ENCODE results near the gene ATP6V0C.

Gene ATP6V0C

DNA sequence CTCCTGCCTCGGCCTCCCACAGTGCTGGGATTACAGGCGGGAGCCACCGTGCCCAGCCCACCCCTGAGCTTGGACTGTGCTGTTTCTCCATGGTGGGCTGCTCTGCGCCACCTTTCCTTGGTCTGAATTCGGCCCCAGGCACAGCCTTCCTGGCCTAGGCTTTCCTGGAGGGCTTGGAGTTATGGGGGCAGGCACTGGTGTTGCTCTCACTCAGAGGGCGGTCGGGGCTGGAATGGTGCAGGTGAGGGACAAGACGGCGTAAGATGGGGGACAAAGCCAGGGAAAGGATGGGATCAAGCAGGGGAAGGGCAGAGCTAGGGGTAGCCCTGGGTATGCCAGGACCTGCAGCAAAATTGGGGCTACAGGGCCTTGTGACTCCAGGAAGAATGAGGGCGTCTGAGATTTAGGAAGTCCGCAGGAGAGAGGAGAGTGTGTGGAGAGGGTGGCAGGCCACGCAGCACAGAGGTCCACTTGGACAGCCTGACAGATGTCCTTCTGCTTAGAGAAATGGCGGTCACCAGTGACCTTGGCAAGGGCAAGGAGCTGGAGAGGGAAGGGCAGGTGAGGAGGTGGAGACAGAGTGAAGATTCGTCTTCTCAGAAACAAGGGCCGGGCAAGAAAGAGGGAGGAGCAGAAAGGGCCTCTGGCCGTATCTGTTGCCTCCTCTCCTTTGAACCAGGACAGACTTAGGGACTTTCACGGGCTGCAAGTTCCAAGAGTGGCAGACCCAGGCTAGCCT lies 1.6 kb upstream of the ATP6V0C start:
- Histone ChIP-seq H3K4me3 (ENCODE audit: low read depth in 1 of 2, low read length in 2 of 2) (no peak overlapping the region), H3K9ac (ENCODE audit: low read depth in 1 of 2, low read length in 2 of 2) (no peak overlapping the region), H3K9me3 (ENCODE audit: control insufficient read depth in 1 of 2, low read length in 2 of 2) (no peaks in the 10 kb centered on the region), H3K27me3 (ENCODE audit: control insufficient read depth in 1 of 2, insufficient read depth in 2 of 2, low read length in 2 of 2) (no peaks in the 10 kb centered on the region), H3K4me1 (ENCODE audit: control insufficient read depth in 1 of 2, insufficient read depth in 2 of 2, low read length in 2 of 2) (peaks cover 30 to 40% of the 10 kb centered on the region in 2 donors), H3K27ac (ENCODE audit: low read depth, low read length) (no peak overlapping the region), H3K36me3 (ENCODE audit: control insufficient read depth in 1 of 2, insufficient read depth in 2 of 2, low read length in 2 of 2) (peaks cover 0 to 3% of the 10 kb centered on the region in 2 donors)

DNA sequence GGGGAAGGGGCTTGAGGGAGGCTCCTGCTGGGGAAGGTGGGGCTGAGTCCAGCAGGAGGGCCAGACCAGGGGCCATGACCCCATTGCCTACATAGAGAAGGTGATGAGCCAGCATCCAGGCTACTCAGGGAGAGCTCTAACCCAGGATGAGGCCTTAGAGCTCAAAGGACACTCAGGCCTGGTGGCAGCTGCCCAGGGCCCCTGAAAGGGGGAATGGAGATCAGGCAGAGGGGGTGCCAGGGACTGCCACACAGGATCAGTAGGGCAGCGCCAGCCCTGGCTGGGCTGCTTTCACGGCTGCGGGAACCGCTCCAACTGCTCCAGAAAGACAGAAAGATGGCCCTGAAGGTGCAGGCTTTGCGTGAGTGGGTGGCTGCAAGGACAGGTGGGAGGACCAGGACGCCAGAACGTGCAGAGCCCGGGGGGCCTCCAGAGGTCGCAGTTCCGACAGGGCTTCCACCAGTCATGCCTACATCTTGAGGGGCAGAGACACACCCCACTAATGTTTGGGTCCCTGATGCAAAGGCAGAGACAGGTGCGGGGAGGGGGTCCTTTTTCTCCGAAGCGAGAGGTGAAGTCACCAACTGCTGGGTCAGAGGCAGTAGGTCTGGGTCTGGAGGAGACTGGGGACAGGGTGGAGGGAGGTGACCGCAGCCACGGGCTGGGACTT lies 882 bp upstream of the ATP6V0C start:
- H3K4me3 ChIP-seq (ENCODE audit: low read depth in 1 of 2, low read length in 2 of 2) = peak overlapping the region; percentile 34 to 51
- H3K27ac ChIP-seq (ENCODE audit: low read depth, low read length) = peak overlapping the region; percentile 98
- peak overlapping the region; percentile 4 to 98 for H3K9ac ChIP-seq (ENCODE audit: low read depth in 1 of 2, low read length in 2 of 2)
- no peaks in the 10 kb centered on the region for H3K9me3 ChIP-seq (ENCODE audit: control insufficient read depth in 1 of 2, low read length in 2 of 2)
- no peaks in the 10 kb centered on the region for H3K27me3 ChIP-seq (ENCODE audit: control insufficient read depth in 1 of 2, insufficient read depth in 2 of 2, low read length in 2 of 2)
- H3K4me1 ChIP-seq (ENCODE audit: control insufficient read depth in 1 of 2, insufficient read depth in 2 of 2, low read length in 2 of 2) = peaks cover 37 to 44% of the 10 kb centered on the region in 2 donors
- H3K36me3 ChIP-seq (ENCODE audit: control insufficient read depth in 1 of 2, insufficient read depth in 2 of 2, low read length in 2 of 2) = peaks cover 0 to 3% of the 10 kb centered on the region in 2 donors

DNA sequence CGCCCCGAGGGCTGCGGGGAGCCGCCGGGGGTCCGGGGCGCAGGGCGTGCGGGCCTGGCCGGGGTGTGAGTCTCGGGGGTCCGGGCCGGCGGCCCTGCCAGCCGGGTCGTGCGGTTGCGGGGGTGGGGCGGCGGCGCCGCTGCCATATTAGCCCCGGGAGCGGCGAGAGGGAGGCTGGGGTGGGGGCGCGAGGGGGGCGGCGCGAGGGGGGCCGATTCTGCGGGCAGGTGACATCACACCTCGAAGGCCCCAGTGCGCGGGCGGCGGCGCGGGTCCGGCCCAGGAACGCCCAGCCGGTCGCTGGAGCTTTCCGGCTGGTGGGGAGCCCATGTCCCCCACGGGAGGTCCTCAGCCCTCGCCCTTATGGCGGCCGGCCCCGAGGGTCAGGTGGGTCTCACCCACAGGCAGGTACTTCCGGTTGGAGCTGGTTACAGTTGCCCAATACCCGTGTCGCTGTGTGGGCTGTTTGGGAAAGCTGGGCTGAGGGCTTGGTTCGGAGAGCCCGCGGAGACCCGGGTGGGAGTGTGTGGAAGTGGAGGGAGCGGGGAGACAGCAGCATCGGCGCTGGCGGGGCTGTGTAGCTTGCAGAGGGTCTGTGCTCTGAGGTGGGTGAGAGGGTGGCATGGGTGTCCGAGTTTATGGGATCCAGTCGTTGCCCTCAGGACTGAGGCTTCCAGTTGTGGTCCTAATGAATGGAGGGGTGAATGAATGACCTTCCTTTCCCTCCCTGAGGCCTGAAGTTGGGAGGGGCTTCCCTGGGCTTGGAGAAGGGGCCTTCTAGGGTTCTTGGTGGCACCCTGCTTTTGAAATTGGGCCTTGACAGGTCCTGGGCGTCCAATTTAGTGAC lies 804 bp downstream of the ATP6V0C start:
- no peaks in the 10 kb centered on the region for H3K9me3 ChIP-seq (ENCODE audit: control insufficient read depth in 1 of 2, low read length in 2 of 2)
- H3K4me3 ChIP-seq (ENCODE audit: low read depth in 1 of 2, low read length in 2 of 2) = peak overlapping the region; percentile 86 to 92
- H3K27ac ChIP-seq (ENCODE audit: low read depth, low read length) = peak overlapping the region; percentile 98
- peaks cover 53 to 61% of the 10 kb centered on the region in 2 donors for H3K4me1 ChIP-seq (ENCODE audit: control insufficient read depth in 1 of 2, insufficient read depth in 2 of 2, low read length in 2 of 2)
- H3K36me3 ChIP-seq (ENCODE audit: control insufficient read depth in 1 of 2, insufficient read depth in 2 of 2, low read length in 2 of 2) = peaks cover 0 to 11% of the 10 kb centered on the region in 2 donors
- H3K27me3 ChIP-seq (ENCODE audit: control insufficient read depth in 1 of 2, insufficient read depth in 2 of 2, low read length in 2 of 2) = no peaks in the 10 kb centered on the region
- peak overlapping the region; percentile 98 for H3K9ac ChIP-seq (ENCODE audit: low read depth in 1 of 2, low read length in 2 of 2)

DNA sequence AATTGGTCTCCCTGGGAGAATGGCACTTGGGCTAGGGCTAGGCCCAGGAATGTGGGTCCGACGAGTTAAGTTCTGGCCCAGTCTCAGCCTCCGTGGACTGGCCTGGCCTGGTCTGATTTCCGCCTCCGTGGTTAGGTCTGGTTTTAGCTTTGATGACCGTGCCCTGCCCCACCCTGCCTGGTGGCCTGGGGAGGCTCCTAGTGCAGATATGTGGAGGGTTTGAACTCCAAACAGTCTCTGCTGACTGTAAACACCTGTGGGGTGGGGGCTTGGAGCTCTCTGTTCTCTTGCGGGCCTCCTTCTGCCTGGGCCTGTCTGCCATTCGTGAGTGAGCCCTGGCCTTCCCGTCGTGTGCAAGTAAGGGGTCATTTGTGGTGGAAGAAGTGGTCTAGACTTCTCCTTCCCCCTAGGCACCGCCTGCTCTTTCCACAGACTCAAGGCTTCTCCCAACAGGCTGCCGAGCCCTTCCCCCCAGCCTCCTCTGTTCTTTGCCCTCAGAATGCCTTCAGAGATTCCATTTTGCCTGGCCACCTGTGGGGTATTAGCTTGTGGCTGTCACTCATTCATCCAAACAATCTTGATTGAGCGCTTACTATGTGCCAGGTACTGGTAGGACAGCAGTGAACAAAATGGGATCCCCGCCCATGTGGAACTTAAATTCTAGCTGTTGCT lies 1.6 kb downstream of the ATP6V0C start:
- no peaks in the 10 kb centered on the region for H3K9me3 ChIP-seq (ENCODE audit: control insufficient read depth in 1 of 2, low read length in 2 of 2)
- no peaks in the 10 kb centered on the region for H3K27me3 ChIP-seq (ENCODE audit: control insufficient read depth in 1 of 2, insufficient read depth in 2 of 2, low read length in 2 of 2)
- H3K36me3 ChIP-seq (ENCODE audit: control insufficient read depth in 1 of 2, insufficient read depth in 2 of 2, low read length in 2 of 2) = peaks cover 0 to 11% of the 10 kb centered on the region in 2 donors
- peaks cover 55 to 62% of the 10 kb centered on the region in 2 donors for H3K4me1 ChIP-seq (ENCODE audit: control insufficient read depth in 1 of 2, insufficient read depth in 2 of 2, low read length in 2 of 2)
- peak overlapping the region; percentile 98 for H3K9ac ChIP-seq (ENCODE audit: low read depth in 1 of 2, low read length in 2 of 2)
- peak overlapping the region; percentile 86 to 92 for H3K4me3 ChIP-seq (ENCODE audit: low read depth in 1 of 2, low read length in 2 of 2)
- peak overlapping the region; percentile 98 for H3K27ac ChIP-seq (ENCODE audit: low read depth, low read length)

DNA sequence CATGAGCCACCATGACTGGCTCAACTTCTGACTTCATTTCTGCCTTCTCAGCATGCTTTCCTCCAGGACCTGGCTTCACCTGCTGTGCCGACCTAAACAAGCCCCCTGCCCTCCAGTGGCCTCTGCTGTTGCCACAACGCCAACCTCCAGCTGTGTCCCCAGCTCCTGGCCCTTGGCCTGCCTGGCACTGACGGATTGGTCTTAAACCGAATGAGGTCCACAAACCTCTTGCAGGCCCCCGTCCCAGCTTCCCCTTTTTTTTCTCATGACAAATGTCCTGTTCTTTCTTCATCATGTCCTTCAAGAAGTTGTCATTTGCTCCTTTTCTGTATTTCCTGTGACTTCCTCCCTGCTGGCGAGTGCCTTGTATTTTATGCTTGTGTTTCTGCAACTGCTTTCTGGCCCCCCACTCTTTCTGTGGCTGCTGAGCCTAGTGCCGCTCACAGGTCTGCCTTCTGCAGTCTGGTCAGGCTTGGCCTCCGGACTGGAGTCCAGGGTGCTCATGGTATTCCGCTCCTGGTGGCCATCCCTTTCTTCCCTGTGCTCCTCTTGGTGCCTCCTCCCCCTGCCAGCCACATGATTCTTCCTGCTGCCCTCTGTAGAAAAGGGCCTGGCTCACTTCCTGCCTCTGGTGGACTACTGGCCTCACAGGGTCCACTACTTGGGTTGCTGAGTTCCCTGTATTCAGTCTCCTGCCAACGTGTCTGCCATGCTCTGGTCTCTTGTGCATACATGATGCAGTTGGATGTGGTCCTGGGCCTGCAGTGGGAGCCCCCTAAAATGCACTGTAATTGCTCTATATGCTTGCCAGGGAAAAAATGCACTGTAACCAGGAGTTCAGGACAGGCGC lies 2.9 kb downstream of the ATP6V0C start:
- peak overlapping the region; percentile 4 to 86 for H3K4me3 ChIP-seq (ENCODE audit: low read depth in 1 of 2, low read length in 2 of 2)
- H3K27ac ChIP-seq (ENCODE audit: low read depth, low read length) = no peak overlapping the region
- peaks cover 0 to 11% of the 10 kb centered on the region in 2 donors for H3K36me3 ChIP-seq (ENCODE audit: control insufficient read depth in 1 of 2, insufficient read depth in 2 of 2, low read length in 2 of 2)
- H3K27me3 ChIP-seq (ENCODE audit: control insufficient read depth in 1 of 2, insufficient read depth in 2 of 2, low read length in 2 of 2) = no peaks in the 10 kb centered on the region
- H3K9me3 ChIP-seq (ENCODE audit: control insufficient read depth in 1 of 2, low read length in 2 of 2) = no peaks in the 10 kb centered on the region
- peaks cover 63 to 69% of the 10 kb centered on the region in 2 donors for H3K4me1 ChIP-seq (ENCODE audit: control insufficient read depth in 1 of 2, insufficient read depth in 2 of 2, low read length in 2 of 2)
- peak overlapping the region; percentile 35 to 98 for H3K9ac ChIP-seq (ENCODE audit: low read depth in 1 of 2, low read length in 2 of 2)

DNA sequence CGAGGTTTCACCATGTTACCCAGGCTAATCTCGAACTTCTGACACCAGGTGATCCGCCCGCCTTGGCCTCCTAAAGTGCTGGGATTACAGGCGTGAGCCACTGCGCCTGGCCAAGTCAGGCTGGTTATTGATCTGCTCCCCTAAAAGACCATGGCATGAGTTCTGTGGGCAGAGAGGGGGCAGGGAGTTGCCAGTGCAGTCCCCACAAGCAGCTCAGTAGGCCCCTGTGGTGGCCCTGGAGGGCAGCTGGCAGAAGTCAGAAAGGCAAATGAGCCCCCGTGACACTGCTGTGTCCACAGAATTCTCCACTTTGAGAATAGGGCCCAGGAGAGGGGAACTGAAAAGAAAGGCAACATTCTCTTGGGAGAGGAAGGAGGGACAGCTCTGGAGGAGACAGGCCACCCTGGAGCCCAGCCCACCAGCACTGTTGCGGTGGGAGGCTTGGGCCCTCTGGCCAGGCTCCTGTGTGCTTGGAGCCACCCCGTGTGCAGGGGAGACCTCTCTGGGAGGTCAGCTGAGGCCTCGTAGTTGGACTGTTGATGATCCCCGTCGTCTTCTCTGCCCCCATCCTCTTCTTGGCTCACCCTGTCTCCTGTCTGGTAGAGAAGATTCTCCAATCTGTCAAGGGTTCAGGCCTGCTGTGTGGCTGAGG lies 4.3 kb downstream of the ATP6V0C start:
- H3K27me3 ChIP-seq (ENCODE audit: control insufficient read depth in 1 of 2, insufficient read depth in 2 of 2, low read length in 2 of 2) = no peaks in the 10 kb centered on the region
- no peak overlapping the region for H3K27ac ChIP-seq (ENCODE audit: low read depth, low read length)
- H3K4me3 ChIP-seq (ENCODE audit: low read depth in 1 of 2, low read length in 2 of 2) = no peak overlapping the region
- H3K36me3 ChIP-seq (ENCODE audit: control insufficient read depth in 1 of 2, insufficient read depth in 2 of 2, low read length in 2 of 2) = peaks cover 0 to 13% of the 10 kb centered on the region in 2 donors
- peak overlapping the region in 1 of 2 donors; percentile 5 for H3K9ac ChIP-seq (ENCODE audit: low read depth in 1 of 2, low read length in 2 of 2)
- H3K4me1 ChIP-seq (ENCODE audit: control insufficient read depth in 1 of 2, insufficient read depth in 2 of 2, low read length in 2 of 2) = peaks cover 60 to 62% of the 10 kb centered on the region in 2 donors
- H3K9me3 ChIP-seq (ENCODE audit: control insufficient read depth in 1 of 2, low read length in 2 of 2) = no peaks in the 10 kb centered on the region

DNA sequence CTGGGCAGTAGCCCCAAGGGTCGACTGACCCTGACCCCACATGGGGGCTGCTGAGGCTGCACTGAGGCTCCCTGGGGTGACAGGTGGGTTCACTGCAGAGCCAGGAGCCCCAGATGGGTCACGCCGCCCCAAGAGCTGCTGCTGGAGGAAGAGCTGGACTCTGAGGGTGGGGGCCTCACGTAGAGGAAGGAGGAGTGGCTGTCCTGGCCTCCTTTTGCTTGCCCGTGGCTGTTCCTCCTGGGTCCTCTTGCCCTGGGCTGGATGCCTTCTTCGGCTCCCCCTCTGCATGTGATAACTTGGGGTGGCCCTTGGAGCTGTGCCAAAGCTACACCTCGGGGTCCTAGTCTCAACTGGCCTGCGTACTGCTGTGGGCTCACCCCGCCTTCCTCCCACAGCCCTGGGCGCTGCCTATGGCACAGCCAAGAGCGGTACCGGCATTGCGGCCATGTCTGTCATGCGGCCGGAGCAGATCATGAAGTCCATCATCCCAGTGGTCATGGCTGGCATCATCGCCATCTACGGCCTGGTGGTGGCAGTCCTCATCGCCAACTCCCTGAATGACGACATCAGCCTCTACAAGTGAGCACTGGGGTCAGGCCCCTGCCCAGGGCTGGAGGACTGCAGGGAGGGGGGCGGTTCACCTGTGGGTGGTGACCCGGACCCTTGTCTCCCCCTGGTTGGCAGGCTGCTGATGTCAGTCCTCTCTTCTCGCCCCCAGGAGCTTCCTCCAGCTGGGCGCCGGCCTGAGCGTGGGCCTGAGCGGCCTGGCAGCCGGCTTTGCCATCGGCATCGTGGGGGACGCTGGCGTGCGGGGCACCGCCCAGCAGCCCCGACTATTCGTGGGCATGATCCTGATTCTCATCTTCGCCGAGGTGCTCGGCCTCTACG lies 5.3 kb downstream of the ATP6V0C start:
- H3K4me3 ChIP-seq (ENCODE audit: low read depth in 1 of 2, low read length in 2 of 2) = peak overlapping the region in 1 of 2 donors; percentile 28
- peaks cover 0 to 18% of the 10 kb centered on the region in 2 donors for H3K36me3 ChIP-seq (ENCODE audit: control insufficient read depth in 1 of 2, insufficient read depth in 2 of 2, low read length in 2 of 2)
- H3K9me3 ChIP-seq (ENCODE audit: control insufficient read depth in 1 of 2, low read length in 2 of 2) = no peaks in the 10 kb centered on the region
- H3K27me3 ChIP-seq (ENCODE audit: control insufficient read depth in 1 of 2, insufficient read depth in 2 of 2, low read length in 2 of 2) = no peaks in the 10 kb centered on the region
- H3K4me1 ChIP-seq (ENCODE audit: control insufficient read depth in 1 of 2, insufficient read depth in 2 of 2, low read length in 2 of 2) = peaks cover 66 to 70% of the 10 kb centered on the region in 2 donors
- peak overlapping the region; percentile 23 for H3K27ac ChIP-seq (ENCODE audit: low read depth, low read length)
- peak overlapping the region; percentile 10 to 29 for H3K9ac ChIP-seq (ENCODE audit: low read depth in 1 of 2, low read length in 2 of 2)

DNA sequence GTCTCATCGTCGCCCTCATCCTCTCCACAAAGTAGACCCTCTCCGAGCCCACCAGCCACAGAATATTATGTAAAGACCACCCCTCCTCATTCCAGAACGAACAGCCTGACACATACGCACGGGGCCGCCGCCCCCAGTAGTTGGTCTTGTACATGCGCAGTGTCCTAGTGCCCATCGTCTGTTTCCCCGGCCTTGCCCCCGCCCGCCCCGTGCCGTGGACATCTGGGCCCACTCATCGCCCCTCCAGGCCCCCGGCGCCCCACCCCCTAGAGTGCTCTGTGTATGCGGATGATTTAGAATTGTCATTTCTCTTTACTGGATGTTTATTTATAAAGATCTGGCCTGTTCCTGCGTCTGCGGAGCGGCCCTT lies 5.9 kb downstream of the ATP6V0C start:
- H3K4me3 ChIP-seq (ENCODE audit: low read depth in 1 of 2, low read length in 2 of 2) = peak overlapping the region in 1 of 2 donors; percentile 28
- H3K27ac ChIP-seq (ENCODE audit: low read depth, low read length) = peak overlapping the region; percentile 63
- H3K27me3 ChIP-seq (ENCODE audit: control insufficient read depth in 1 of 2, insufficient read depth in 2 of 2, low read length in 2 of 2) = no peaks in the 10 kb centered on the region
- peaks cover 0 to 18% of the 10 kb centered on the region in 2 donors for H3K36me3 ChIP-seq (ENCODE audit: control insufficient read depth in 1 of 2, insufficient read depth in 2 of 2, low read length in 2 of 2)
- no peaks in the 10 kb centered on the region for H3K9me3 ChIP-seq (ENCODE audit: control insufficient read depth in 1 of 2, low read length in 2 of 2)
- H3K4me1 ChIP-seq (ENCODE audit: control insufficient read depth in 1 of 2, insufficient read depth in 2 of 2, low read length in 2 of 2) = peaks cover 70 to 76% of the 10 kb centered on the region in 2 donors
- H3K9ac ChIP-seq (ENCODE audit: low read depth in 1 of 2, low read length in 2 of 2) = peak overlapping the region in 1 of 2 donors; percentile 10
